SIG-M5 treated with dmso at 0.1 percent for 504 hours (cell line): ENCODE results near the gene MSI2.
A peak's percentile ranks its signal among the peaks of the same experiment; 100 is the strongest.
"Not testable (repeated sequence)": the region's sequence is repeated elsewhere in the genome, so short reads cannot be mapped to it uniquely, and the experiment has no call there.

Experiments used
- DNase-seq: peaks from one replicate; lab custom pipeline; 2025; ENCODE audit not compliant: unreplicated experiment; lab: John Stamatoyannopoulos, UW

MSI2 gene

DNA sequence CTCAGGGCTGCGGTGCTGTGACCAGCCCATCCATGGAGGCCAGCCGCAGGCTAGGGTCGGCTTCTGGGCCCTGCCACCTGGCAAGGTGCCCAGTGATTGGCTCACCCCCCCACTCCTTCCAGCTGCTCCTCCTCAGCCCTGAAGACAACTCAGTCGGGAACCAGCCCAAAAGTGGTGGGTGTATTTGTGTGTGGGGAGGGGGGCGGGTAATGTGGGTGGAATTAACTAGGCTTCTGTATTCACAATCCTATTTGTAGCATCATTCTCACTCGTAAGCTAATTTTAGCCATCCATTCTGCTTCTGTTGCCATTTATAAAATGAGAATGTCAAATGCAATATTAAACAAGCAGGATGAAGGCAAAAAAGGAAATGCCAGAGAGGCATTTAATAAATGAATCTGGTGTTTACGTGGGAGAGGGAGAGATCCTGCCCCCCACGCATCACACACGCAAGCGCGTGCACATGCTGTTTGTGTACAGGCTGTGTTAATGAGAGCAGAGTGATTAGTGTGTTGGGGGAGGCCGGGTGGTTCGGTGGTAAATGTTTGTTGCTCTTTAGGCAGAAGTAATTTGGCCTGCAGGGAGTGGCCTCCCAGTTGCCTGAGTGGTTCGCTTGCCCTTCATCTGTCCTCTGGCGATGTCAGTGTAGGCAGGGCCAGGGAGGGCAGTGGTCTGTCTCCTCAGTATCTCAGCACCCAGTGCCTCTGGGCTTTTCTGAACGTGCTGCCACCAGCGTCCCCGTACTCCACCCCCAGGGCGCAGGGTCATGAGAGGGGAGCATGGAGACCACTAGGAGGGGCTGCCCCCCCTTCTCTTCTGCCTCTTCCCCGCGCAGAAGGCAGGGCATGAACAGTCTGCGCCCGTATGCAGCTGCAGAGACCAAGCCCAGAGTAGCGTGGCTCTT, 348.7 kb downstream of the MSI2 start:
- no peak for DNase-seq

DNA sequence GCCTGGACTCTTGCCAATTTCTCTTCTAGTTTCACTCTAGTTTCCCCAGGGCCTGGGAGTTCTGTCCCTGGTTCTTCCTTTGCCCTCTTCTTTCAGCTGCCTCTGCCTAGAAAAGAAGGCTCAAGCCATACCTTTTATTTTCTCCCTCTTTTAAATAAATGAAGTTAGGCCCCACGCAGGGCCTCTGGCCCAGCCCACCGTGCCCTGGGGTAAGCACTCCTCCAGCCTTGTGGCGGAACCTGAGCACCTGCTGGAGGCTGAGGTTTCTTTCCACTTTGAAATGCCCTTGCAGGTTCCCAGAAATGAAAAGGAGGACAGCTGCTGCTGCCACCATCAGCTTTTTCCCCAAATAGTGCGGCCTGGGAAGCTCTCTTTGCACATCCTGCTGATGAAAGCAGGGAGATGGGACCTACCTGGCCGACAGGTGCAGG, 349.4 kb downstream of the MSI2 start:
- DNase-seq, result peak; percentile 32

DNA sequence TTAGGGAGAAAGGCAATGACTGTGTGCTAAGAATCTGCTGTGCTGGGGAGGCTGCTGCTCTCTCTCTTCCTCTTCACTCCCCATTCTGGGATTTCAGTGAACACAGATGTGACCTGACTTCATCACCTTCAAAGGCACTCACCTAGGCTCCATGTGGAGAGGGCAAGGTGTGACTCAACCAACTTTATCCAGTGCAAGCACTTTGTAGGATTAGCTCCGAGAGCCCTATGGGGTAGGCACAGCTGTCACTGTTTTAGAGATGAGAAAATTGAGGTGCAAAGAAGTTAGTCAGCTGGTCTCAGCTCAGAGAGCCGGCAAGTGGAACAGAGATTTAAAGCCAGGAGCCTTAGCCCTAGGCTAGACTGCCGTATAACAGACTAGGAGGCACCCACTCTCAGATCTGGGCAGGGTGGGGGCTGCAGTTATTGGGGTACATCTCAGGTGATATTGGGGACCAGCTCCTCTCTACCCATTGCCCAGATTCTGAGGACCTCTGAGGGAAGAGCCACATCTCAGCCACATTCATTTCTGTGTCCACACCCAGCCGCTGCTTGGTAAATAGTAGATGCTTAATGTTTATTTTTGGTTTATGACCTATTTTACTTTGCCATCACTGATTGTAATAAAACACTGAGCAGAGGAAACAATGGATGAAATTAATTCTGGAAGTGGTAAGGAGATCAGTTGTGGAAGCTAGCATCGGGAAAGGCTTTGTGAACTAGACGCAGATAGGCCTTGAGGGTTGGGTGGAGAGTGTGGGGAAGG, 350.0 kb downstream of the MSI2 start:
- DNase-seq, result no peak

DNA sequence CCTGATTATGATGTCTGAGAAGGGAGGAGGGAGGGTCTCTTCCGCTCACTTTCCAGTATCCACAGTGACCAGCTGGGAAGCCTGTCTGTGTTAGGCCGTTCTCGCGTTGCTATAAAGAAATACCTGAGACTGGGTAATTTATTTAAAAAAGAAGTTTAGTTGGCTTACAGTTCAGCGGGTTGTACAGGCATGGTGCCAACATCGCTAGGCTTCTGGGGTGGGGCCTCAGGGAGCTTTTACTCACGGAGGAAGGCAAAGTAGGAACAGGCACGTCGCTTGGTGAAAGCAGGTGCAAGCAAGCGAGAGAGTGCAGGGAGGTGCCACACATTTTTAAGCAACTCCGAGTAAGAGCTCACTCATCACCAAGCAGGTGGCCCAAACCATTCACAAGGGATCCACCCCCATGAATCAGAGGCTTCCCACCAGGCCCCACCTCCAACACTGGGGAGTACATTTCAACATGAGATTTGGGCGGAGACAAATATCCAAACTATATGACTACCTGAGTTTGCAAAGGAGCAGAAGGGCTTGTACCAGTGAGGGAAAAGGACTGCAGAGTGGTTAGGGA, 351.3 kb downstream of the MSI2 start:
- no peak for DNase-seq

DNA sequence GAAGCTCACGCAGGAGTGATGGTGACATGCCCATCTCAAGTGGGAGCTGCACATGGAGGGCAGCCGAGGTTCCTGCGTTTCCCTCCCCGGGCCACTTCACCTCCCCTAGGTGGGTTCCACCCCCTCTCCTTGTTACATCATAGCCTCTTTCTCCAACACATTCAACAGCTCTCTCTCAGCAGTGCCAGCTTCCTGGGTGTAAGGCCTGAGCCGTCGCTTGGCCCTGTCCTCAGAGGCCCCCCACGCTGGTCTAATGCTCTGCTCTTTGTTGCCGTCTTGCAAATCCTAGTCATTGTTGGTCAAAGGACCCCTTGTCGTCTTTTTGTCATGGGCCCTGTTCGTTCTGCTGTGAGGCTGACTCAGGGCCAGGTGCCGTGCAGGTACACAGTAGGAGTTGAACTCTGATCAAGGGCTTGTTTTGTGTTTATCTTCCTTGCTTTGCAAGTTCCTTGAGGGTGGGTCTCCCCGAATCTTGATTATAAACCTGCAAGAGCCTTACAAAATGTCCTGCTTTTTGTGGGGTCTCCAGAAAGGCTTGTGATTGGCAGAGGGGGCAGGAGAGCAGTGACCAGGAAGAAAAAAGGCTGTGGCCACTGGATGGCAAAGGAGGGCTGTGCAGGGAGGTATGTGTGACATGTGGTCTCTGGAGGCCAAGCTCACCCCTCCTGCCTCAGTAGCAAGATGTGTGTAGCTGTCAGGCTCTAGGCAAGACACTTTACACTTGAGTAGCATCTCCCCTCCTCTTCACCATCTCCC, 352.2 kb downstream of the MSI2 start:
- no peak for DNase-seq

DNA sequence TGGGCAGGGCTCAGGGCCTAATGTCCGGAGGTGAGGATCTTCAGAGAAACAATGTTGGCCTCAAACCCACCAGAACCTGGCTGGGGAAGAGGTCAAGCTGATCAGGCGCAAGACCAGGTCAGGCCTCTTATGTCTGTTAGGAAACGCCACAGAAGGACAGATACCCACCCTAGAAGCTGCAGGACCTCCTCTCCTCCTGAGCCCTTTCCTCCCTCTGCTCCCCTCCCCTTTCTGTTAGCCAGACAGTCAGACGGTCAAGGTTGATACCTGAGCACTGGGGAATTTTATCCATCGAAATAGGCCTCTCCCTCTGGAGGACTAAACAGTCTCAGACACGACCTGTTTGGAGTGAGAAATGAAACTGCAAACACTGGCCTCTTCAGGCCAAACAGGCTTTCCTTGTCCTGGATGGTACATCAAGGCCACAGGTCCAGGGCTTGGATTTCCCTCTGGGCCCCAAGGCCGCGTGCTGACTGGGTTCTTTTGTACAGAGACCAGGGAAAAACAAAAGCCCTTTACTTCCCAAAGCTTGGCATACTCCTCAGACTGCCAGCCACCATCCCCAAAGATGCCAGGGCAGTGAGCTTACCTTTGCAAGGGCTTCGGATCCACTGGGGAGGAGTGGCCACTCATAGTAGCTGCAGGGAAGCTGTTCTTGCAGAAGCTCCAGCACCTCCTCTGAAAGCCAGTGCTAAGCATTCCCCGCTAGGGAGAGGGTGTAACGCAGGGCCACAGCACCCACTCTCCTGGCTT, 353.0 kb downstream of the MSI2 start:
- peak; percentile 61 for DNase-seq

DNA sequence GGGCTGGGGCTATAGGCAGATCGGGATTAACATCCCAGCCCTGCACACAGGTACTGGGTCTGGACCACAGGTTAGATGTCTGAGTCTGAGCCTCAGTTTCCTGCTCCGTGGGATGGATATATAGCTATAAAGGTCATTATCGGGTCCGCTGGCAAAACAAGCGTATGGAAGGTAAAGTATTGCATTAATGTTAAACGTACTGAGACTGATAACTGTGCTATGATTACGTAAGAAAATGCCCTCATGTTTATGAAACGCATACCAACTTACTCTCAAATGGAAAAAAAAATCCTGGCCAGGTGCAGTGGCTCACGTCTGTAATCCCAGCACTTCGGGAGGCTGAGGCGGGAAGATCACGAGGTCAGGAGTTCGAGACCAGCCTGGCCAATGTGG, 353.6 kb downstream of the MSI2 start:
- no peak for DNase-seq

DNA sequence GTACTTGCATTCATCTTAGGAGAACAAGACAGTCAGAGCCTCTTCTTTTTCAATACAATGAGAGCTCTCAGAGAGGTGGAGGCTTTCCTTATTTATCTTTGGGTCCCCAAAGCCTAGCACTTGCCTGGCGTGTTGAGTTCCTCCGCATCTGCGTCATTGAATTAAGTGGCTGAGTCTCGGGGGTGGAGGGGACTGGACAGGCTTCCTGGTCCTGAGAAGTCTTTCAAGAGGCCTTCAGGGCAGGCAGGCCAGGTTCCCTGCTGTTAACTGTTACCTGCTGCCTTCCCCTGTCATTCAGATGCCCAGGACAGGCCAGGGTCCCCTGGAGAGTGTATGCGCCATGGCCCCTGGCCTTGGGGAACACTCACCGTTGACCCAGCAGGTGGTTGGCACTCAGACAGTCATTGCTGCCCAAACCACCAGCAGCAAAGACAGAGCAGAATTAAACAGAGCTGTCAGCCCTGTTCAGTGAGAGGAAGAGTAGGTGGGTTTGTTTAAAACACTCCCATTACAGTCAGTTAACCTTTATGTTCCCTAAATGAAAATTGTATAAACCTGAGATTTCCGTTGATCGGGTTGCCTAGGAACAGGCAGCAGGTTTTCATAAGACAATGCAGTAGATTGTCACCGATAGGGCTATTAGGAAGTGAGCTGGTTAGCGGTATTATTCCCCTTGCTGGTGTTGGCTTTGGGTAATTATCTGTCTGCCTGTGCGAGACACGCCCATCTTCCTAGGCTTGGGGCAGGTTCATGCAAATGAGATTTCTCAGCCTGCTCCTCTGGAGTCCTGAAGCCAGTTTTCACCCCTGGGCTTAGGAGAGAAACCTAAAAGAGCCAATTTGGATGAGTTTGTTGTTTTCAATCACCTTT, 356.1 kb downstream of the MSI2 start:
- no peak for DNase-seq

DNA sequence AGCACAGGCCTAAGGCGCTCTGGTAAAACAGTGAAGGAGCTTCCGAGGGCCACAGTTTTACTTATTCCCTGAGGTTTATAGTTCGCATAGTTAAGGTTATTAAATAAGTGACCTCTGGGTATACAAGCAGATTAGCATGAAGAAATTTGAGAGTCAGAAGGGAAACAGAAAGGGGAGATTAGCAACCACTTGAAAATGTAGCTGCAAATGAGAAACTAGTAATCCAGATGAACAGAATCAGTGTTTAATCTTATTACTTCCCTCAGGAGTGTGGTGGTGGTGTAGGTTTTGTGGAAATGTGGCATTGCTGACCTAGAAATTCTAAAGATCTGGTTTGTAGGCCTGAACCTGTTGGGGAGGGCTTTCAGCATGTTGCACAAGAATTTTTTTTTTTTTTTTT, 358.4 kb downstream of the MSI2 start:
- no peak for DNase-seq

DNA sequence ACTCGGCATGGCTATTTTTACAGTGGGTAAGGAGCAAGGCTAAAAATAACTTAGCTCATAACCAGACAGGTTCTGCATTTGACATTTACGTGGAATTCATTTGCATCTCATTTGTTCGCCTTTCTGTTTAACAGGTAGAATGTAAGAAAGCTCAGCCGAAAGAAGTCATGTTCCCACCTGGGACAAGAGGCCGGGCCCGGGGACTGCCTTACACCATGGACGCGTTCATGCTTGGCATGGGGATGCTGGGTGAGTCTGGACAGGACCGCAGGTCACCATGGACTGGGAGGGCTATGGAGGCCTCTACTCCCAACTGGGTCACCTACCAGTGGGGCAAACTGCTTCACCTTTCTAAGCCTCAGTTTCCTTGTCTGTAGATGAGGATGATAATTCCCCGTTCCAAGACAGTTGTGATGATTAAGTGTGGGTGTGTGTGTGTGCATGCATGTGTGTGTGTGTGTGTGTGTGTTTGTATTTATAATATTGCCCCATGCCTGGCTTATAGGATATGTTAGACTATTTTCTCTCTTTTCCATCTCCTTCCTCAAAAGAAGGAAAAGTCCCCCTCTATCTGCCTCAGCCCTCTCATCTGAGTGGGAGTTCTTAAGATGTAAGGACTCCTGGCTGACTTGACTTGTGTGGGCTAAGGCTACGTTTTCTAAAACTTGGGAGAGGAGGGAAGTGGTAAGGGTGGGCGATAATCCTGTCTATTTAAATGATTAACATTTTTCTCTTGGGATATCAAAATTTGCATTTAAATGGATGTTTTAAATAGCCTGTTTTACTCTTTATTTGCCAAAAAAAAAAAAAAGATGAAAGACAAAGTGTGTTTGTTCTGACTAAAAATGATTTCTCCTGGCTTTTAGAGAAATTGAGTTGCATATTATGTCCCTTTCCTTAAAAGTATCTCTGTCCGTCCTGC, 359.8 kb downstream of the MSI2 start:
- DNase-seq, result no peak

DNA sequence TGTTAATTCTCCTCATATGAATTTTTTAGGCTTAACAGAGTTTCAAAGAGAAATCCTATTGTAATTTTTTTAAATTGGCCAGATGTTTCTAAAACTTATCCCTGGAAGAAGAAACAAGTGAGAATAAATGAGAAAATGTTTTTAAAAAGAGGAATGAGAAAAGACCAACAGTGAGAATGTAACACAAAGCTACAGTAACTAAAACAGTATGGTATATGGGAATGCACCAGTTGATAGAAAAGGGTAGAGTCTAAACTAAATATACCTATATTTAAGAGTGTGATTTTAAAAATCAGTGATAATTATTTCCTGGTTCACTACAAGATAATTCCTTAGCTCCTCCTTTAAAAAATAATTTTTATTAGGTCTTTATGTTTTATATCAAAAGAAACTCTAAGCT, 360.9 kb downstream of the MSI2 start:
- DNase-seq, result no peak

DNA sequence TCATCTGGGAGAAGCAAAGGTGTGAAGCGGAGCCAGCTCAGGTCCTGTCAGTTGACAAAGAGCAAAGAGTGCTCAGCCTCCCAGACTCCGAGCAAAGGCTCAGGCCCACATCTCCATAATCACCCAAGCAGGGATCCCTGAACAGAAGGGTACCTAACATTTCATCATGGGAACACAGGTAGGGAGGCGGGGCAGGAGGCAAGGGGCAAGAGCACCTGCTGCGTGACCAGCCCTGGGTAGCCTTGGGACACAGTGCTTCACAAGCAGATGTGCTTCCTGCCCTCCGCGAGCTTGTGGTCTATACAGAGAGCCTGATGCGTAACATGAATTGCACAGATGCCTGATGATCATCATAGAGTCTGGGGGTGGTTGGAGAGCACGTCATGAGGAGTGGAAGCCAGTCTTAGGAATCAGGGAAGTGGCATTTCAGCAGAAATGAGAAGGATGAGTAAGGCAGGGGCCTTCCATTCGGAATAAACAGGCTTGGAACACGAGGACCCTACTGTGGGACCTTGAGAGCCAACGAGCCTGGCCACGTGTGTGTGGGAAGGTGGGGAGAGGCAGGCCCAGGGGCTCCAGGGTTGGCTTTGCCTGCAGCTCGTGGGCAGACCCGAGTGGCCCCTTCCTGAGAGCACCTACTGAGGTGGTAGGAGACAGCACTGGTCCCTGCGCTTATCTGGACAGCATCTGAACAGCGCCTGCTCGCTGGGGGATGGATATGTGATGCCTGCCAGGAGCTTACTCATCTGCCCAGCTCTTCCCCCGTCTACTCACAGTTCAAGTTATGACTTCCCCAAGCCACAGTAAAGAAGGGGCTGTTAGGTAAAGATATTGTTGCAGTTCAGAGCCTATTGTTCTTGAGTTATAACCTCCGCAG, 363.0 kb downstream of the MSI2 start:
- DNase-seq, result no peak

DNA sequence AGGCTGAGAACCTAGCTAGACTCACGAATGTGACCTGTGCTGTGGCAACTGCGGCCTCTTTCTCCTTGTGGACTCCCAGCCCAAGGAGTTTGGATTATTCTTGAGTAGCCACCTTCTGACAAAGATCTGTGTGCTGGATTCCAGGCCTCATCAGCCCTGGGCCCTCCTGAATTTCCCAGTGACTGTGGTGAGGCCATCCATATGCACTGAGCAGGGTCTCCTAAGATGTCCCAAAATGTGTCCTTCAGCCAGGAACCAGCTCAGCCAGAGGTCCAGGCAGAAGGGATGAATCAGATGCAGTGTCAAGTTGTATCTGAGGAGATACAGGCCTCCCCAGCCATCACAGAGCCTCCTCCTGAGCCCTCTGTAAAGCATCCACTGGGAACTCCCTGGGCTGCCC, 364.3 kb downstream of the MSI2 start:
- no peak for DNase-seq

DNA sequence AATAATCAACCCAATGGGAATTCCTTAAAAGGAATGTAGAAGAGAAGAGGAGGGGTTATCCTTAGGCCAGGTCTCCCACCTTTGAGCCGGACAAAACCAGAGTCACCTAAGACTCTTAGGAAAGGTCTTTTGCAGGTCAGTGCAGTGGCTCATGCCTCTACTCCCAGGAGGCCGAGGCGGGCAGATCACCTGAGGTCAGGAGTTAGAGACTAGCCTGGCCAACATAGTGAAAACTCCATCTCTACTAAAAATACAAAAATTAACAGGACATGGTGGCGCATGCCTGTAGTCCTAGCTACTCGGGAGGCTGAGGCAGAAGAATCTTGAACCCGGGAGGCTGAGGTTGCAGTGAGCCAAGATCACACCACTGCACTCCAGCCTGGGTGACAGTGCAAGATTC, 365.5 kb downstream of the MSI2 start:
- not testable (repeated sequence) for DNase-seq

DNA sequence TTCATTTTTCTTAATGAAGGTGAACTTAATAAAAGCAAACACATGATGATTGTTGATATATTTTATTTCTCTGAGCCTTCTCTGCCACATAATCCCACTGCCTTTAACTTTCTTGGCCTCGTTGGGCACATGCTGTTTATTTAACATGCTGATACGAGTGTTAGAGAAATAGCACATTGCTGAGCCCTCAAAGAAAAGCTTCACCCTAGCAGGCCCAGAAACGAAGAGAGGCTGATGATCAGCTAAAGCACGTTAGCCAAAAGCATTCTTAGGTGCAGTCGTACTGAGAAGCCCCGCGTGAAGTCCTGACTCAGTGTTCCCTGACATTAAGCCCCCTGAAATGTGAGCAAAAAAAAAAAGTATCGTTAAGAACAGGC, 366.0 kb downstream of the MSI2 start:
- DNase-seq, result no peak

DNA sequence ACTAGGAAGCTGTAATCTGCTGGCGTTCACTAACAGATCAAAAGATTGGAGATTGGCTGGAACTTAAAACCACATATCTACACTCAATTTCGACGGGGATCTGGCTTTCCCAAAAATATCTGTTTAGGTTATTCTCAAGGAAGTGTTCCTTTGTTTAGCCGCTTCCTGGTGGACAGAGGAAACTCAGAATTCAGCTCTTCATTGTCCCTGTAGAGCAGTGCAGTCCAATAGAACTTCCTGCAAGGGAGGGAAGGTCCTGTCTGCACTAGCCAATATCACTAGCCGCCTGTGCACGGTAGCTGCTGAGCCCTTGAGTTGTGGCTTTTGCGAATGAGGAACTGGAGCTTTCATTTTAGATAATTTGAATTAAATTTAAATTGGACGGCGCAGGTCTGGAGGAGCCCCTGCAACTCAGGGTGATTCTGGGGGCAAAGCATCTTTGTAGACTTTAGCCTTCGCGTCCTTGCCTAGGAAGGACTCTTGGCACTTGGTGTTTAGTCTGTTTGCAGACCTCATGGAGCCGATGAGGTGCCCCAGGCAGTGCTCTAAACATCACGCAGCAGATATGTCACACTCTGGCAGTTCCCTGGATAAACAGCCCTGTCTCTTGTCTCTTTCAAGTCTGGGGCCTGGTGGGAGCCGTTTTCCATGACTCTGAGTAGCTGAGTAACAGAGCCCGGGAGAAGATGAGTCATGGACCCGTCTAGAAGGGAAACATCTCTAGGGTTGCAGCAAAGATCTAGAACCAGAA, 366.5 kb downstream of the MSI2 start:
- DNase-seq, result peak; percentile 35

DNA sequence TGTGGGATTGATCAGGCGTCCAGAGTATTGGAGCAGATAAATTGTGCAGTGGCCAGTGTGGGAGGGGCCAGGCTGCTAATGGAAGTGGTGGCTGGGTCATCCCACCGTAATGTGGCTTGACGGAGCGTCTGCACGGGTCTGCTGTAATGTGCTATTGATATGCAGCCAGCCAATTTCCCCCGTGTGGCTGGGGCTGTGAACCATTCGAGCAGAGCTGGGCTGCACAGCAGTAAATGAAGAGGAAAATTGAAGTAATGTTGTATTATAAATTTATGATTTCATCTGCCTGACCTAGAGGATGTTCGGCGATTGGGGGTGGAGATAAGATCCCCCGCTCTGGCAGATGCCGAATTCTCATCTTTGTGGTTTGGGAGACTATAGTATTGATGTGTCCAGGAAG, 367.3 kb downstream of the MSI2 start:
- DNase-seq, result no peak
